Measurements from ENCODE around the gene WRNIP1. TPM values are rescaled to one million over a fixed set of nuclear protein-coding genes. Genes with fewer than 3 reads are reported as not detected.

The WRNIP1 gene
- total RNA-seq, 4 donors from 2014 or later, result 56.9 to 66.7 (median 63.4) TPM

GRCh38 chr6:2719093-2719455 is 46.1 kb upstream of the WRNIP1 start:
- Histone ChIP-seq H3K36me3 (no peaks in the 10 kb centered on the region), H3K27ac (no peak overlapping the region), H3K9me3 (no peaks in the 10 kb centered on the region), H3K27me3 (no peaks in the 10 kb centered on the region), H3K4me1 (no peaks in the 10 kb centered on the region), H3K4me3 (no peak overlapping the region)
- TF ChIP-seq POLR2AphosphoS5 (IDR thresholded peaks at IDR 0.05) (no peak), CTCF (IDR thresholded peaks at IDR 0.05) (no peak), POLR2A (IDR thresholded peaks at IDR 0.05) (no peak), EP300 (IDR thresholded peaks at IDR 0.05) (no peak)
- DNase-seq (ENCODE audit: low spot score in 2 of 2), result no peak
- WGBS, result 74% methylated on average over 2 of the region's 2 CpGs

GRCh38 chr6:2721219-2721618 is 44.0 kb upstream of the WRNIP1 start:
- DNase-seq (ENCODE audit: low spot score in 2 of 2), result no peak
- TF ChIP-seq CTCF (IDR thresholded peaks at IDR 0.05) (no peak), POLR2AphosphoS5 (IDR thresholded peaks at IDR 0.05) (no peak), EP300 (IDR thresholded peaks at IDR 0.05) (no peak), POLR2A (IDR thresholded peaks at IDR 0.05) (no peak)
- Histone ChIP-seq H3K36me3 (no peaks in the 10 kb centered on the region), H3K9me3 (no peaks in the 10 kb centered on the region), H3K27ac (no peak overlapping the region), H3K4me3 (no peak overlapping the region), H3K4me1 (no peaks in the 10 kb centered on the region), H3K27me3 (no peaks in the 10 kb centered on the region)
- WGBS, result 89% methylated on average over 3 of the region's 3 CpGs

GRCh38 chr6:2725364-2725988 is 39.7 kb upstream of the WRNIP1 start:
- WGBS, result 78% methylated on average over 8 of the region's 8 CpGs
- no peak overlapping the region for H3K27ac ChIP-seq
- DNase-seq (ENCODE audit: low spot score in 2 of 2), result no peak
- H3K4me3 ChIP-seq, result no peak overlapping the region
- no peaks in the 10 kb centered on the region for H3K36me3 ChIP-seq
- TF ChIP-seq EP300 (IDR thresholded peaks at IDR 0.05), result no peak
- no peak for TF ChIP-seq POLR2A (IDR thresholded peaks at IDR 0.05)
- no peak for TF ChIP-seq POLR2AphosphoS5 (IDR thresholded peaks at IDR 0.05)
- TF ChIP-seq CTCF (IDR thresholded peaks at IDR 0.05), result no peak
- no peaks in the 10 kb centered on the region for H3K4me1 ChIP-seq
- H3K27me3 ChIP-seq, result no peaks in the 10 kb centered on the region
- no peaks in the 10 kb centered on the region for H3K9me3 ChIP-seq

- no peaks in the 10 kb centered on the region for H3K27me3 ChIP-seq
- no peak for DNase-seq (ENCODE audit: low spot score in 2 of 2)
- H3K4me1 ChIP-seq, result no peaks in the 10 kb centered on the region
- no peaks in the 10 kb centered on the region for H3K36me3 ChIP-seq
- no peaks in the 10 kb centered on the region for H3K9me3 ChIP-seq
- 39% methylated on average over 8 of the region's 8 CpGs for WGBS
- TF ChIP-seq POLR2AphosphoS5 (IDR thresholded peaks at IDR 0.05) (no peak), CTCF (IDR thresholded peaks at IDR 0.05) (no peak), POLR2A (IDR thresholded peaks at IDR 0.05) (no peak), EP300 (IDR thresholded peaks at IDR 0.05) (no peak)
- H3K27ac ChIP-seq, result no peak overlapping the region
- no peak overlapping the region for H3K4me3 ChIP-seq
Measured at GRCh38 chr6:2725999-2726567, 39.1 kb upstream of the WRNIP1 start.

- TF ChIP-seq CTCF (IDR thresholded peaks at IDR 0.05), result no peak
- TF ChIP-seq EP300 (IDR thresholded peaks at IDR 0.05), result no peak
- no peak for TF ChIP-seq POLR2AphosphoS5 (IDR thresholded peaks at IDR 0.05)
- TF ChIP-seq POLR2A (IDR thresholded peaks at IDR 0.05), result no peak
- Histone ChIP-seq H3K27me3 (no peaks in the 10 kb centered on the region), H3K27ac (no peak overlapping the region), H3K4me3 (no peak overlapping the region), H3K4me1 (peaks cover 3% of the 10 kb centered on the region), H3K9me3 (no peaks in the 10 kb centered on the region), H3K36me3 (no peaks in the 10 kb centered on the region)
- WGBS, result 92% methylated on average over 10 of the region's 10 CpGs
- no peak for DNase-seq (ENCODE audit: low spot score in 2 of 2)
Measured at GRCh38 chr6:2729921-2730320, 35.3 kb upstream of the WRNIP1 start.
